ENCODE data around the gene SMIM14.
"Not testable (repeated sequence)": the region's sequence is repeated elsewhere in the genome, so short reads cannot be mapped to it uniquely, and the experiment has no call there.

SMIM14 gene

GRCh38 chr4:39533541-39533940, 105.1 kb downstream of the SMIM14 start:
- DNase-seq (ENCODE audit: low read depth in 2 of 2) = no peak

DNA sequence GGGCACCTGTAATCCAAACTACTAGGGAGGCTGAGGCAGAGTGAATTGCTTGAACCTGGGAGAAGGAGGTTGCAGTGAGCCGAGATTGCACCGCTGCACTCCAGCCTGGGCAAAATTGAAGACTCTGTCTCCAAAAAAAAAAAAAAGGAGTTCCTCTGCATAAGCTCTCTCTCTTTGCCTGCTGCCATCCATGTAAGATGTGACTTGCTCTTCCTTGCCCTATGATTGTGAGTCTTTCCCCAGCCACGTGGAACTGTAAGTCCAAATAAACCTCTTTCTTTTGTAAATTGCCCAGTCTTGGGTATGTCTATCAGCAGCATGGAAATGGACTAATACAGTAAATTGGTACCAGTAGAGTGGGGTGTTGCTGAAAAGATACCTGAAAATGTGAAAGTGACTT, 106.4 kb downstream of the SMIM14 start:
- not testable (repeated sequence) for DNase-seq (ENCODE audit: low read depth in 2 of 2)

DNA sequence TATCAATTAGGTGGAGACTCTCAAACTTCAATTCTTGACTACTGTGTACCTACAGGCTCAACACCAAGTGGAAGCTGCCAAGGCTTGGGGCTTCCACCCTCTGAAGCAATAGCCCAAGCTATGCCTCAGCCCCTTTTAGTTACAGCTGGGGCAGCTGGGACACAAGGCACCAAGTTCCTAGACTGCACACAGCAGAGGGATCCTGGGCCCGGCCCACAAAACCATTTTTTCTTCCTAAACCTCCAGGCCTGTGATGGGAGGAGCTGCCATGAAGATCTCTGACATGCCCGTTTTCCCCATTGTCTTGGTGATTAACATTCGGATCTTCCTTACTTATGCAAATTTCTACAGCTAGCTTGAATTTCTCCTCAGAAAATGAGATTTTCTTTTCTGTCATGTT, 108.0 kb downstream of the SMIM14 start:
- DNase-seq (ENCODE audit: low read depth in 2 of 2) = no peak

DNA sequence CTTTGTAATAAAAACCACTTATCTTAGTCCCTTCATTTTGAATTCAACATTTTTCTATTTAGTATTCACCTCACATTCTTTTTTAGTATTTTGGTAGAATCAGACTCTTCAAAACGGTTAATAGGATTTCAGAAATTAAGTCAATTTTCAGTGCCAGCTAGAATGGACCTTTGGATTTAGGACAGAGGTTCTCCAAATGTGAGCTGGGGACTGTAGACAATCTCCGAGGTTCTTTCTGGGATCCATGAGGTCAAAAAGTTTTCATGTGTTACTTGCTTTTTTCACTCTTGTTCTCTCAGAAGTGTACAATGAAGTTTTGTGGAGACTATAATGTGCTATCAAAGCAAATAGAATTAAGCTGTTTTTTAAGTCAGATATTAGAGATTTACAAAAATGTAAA, 109.1 kb downstream of the SMIM14 start:
- no peak for DNase-seq (ENCODE audit: low read depth in 2 of 2)

GRCh38 chr4:39528061-39528465, 110.6 kb downstream of the SMIM14 start:
- DNase-seq (ENCODE audit: low read depth in 2 of 2) = no peak

- peak; percentile 81 to 90 for DNase-seq (ENCODE audit: low read depth in 2 of 2)
These were observed 111.2 kb downstream of the SMIM14 start, which contains the start of gene UGDH for GRCh38 chr4:39527296-39528060. UGDH (minus strand) TSS chr4:39527439; CDS start chr4:39521512, 5,927 bp downstream.

DNA sequence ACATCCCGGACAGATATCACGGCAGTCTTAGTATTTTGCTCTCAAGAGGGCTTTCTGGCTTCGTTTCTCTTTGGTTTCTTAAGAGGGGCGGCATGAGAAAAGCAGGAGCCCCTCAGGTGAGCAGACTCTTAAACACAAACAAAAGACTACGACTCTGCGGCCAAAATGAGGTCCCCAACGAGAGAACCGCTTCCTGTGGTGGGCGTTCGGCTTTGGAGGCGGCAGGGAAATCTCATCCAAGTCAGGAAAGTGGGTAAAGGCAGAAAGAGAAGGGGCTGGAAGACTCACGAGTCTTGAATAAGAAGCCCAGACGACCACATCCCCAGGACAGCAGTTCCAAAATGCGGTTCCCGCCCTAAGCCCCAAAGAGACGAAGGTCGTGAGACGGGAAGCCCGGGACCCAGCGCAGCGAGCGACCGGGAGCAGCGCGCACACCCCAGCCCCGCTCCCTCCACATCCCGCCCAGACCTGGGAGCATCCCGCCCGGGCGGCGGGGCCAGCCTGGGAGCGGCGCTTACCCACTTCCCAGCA, 111.8 kb downstream of the SMIM14 start:
- peak; percentile 2 to 9 for DNase-seq (ENCODE audit: low read depth in 2 of 2)

DNA sequence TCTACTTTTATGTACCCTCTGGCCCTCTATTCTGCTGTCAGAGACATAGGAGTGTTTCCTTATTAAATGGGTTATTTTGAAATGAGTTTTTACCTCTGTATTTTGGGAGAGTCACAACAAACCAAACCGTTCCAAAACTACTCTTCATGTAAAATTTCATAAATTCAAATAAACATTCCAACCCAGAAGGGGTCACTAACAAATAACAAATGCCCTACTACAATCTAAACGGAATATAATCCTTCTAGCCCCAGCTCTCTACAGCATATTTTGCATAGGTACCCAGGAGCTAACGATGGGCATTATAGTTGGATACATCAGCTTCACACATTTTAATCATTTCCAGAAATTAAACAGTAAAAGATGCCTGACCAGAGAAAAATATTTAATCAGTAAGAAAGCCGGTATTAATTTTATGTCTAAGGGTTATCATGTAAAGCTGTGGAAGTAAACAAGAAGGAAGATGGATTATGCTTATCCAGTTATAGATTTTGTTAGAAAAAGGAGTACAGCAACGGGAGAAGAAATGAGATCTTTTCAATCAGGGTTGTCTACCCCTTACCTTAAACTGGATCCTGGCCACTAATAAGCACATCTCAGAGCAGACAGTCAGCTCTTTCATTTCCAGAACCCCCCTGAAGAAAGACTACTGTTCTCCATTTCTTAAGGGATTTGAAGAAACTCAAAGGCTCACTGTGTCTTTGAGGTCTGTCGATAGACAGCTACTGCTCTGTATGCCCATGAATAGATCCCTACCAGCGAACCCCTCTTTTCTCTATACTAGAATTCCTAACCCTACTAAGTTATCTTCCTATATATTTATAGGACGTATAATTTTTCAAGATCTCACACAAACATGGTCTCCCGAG, 112.6 kb downstream of the SMIM14 start:
- no peak for DNase-seq (ENCODE audit: low read depth in 2 of 2)

DNA sequence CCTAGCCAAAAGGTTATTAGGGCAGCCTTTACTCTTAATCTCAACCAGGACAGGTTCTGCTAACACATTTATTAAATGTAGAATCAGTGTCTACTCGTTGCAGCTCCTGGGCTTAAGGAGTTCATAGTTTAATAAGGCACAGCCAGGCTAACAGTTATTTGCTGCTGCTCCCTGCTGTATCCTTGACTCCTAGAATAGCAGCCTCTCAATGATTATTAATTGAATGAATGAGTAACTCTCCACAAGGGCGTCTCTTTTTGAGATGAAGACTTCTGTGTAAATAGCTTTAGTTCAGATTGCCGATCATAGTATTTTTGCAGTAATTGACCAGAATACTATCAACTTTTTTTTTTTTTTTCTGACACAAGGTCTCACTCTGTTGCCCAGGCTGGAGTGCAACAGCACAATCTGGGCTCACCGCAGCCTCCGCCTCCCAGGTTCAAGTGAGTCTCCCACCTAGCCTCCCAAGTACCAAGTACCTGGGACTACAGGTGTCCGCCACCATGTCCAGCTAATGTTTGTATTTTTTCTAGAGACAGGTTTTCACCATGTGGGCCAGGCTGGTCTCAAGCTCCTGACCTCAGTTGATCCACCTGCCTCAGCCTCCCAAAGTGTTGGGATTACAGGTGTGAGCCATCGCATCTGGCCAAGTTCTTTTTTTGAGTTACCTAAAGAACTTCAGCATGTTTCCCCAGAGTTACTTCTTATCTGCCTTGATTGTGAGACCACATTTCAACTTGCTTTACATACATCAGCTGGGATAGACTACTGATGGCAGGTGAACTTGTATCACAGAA, 114.3 kb downstream of the SMIM14 start:
- DNase-seq (ENCODE audit: low read depth in 2 of 2) = no peak

DNA sequence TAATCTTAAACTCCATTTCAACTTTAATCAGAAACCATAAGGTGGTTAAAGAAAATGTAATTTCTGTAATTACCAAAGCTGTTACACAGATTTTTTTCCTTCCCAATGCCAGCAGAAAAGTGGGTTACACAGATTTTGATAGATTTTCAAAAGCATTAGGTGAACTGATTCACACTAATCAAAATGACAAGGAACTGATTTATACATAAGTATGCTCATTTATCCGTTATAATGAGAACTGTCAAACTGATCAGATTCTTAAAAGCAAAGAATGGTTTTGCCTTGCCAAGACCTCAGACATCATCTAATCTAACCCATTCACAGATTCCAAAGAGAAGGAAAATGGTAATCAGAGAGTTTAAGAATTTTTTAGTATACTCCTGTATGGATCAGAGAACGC, 116.6 kb downstream of the SMIM14 start:
- DNase-seq (ENCODE audit: low read depth in 2 of 2) = no peak

DNA sequence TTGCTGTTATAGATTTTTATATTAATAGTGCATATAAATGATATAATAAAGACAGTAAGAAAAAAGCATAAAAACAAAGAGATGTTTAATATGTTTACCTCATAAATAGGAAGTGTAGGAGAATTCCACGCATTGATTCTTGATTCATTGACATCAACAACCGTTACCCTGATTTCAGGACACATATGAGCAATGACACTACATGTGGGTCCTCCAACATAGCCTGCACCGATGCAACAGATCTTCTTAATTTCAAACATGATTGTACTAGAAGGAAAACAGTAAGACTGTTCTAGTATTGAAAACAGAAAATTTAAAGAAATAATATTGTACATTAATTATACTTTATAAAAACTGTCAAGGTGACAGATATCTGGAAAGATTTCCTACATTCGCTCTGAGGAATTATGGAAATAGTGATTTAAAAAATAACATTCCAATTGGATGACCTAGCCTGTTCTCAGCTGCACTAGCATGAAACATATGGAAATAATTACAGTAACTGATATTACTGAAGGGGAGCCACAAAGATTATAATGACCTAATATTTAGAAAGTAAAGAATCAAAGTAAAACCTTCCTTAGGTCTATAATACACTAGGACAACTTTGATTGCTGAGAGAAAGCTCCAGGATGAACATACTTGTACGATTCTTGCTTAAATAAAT, 117.3 kb downstream of the SMIM14 start:
- no peak for DNase-seq (ENCODE audit: low read depth in 2 of 2)

DNA sequence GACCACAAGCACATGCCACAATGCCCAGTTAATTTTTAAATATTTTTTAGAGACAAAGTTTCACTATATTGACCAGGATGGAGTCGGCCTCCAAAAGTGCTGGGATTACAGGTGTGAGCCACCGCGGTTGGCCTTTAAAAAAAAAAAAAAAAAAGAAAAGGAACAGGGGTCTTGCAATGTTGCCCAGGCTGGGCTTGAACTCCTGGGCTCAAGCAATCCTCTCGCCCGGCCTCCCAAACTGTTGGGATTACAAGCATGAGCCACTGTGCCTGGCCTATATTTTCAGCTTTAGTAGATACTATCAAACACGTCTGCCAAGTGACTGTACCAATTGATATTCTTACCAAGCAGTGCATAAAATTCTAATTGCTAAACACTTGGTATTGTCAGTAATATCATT, 120.2 kb downstream of the SMIM14 start:
- DNase-seq (ENCODE audit: low read depth in 2 of 2) = no peak

DNA sequence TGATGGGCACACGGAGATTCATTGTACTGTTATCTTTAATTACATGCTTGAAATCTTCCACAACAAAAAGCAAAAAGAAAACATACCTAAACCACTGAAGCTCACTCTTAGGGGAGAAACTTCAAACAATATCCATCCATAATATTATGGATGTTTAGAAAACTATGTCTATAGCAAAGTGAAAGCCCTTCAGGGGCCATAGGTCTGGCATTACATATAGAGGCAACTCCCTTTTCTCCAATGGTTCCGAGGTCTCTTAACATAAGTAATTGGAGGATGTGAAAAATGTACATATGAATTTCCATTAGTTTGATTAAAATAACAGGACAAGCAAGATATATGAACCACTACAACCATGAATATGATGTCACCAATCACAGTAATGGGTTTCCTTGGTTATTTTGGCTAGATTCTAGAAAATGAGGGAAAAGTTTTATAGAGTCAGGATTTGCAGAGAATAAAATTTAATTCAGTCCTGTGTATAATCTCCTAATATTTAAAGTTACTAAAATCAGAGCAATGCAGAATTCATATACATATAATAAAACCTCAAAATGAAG, 122.2 kb downstream of the SMIM14 start:
- DNase-seq (ENCODE audit: low read depth in 2 of 2) = no peak

GRCh38 chr4:39515669-39516401, 122.8 kb downstream of the SMIM14 start:
- DNase-seq (ENCODE audit: low read depth in 2 of 2) = not testable (repeated sequence)

DNA sequence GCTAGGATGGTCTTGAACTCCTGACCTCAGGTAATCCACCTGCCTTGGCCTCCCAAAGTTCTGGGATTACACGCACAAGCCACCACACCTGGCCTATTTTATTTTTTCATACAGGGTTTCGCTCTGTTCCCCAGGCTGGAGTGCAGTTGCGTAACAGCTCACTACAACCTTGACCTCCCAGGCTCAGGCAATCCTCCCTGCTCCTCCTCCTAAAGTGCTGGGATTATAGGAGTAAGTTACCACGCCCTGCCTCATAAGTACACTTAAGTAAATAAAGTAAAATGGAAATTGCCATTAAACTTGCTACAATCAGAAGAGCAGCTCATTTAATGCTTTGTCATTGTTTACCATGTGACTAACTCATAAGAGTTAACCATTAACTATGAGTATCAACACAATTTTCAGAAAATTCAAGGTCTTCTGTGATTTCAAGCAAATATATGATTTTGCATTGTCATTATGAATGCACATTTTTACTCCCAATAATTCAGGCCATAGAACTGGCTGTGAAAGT, 123.7 kb downstream of the SMIM14 start:
- DNase-seq (ENCODE audit: low read depth in 2 of 2) = no peak

DNA sequence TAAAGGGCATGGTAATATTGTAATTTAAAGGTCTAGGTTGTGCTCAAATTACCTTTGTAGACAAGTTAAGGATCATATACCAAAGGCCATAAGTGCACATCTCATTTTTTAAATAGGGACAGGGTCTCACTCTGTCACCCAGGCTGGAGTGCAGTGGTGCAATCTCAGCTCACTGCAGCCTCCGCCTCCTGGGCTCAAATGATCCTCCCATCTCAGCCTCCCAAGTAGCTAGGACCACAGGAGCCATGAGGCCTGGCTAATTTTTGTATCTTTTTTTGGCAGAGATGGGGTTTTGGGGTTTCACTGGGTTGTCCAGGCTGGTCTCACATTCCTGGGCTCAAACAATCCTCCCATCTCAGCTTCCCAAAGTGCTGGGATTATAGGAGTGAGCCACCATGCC, 124.4 kb downstream of the SMIM14 start:
- not testable (repeated sequence) for DNase-seq (ENCODE audit: low read depth in 2 of 2)

- DNase-seq (ENCODE audit: low read depth in 2 of 2) = no peak
These were observed 128.2 kb downstream of the SMIM14 start for GRCh38 chr4:39510348-39510929.

DNA sequence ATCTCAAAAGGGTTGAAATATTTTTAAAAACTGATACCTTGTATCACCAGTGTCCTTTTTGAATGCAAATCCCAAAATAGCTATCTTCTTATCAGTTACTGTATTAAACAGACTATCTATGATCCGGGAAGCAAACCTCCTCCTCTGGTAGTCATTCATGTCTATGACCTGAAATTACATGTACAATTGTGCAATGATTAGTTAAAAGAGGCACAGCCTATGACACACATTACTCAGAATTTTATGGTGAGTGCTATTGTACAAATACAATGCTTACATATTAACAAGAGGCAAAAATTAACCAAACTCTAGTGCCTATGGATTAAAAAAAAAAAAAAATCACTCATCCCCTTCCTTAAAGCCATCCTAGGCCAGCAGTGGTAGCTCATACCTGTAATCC, 133.1 kb downstream of the SMIM14 start:
- DNase-seq (ENCODE audit: low read depth in 2 of 2) = no peak

GRCh38 chr4:39504538-39504937, 134.1 kb downstream of the SMIM14 start:
- DNase-seq (ENCODE audit: low read depth in 2 of 2) = no peak

DNA sequence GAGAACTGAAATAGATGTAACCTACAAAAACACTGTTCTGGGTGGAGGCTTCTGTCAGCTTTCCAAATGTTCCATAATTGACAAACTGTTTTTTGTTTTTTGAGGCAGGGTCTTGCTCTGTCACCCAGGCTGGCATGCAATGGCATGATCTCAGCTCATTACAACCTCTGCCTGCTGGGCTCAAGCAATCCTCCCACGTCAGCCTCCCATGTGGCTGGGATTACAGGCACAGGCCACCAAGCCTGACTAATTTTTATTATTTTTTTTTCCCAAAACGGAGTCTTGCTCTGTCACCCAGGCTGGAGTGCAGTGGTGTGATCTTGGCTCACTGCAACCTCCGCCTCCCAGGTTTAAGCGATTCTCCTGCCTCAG, 136.0 kb downstream of the SMIM14 start:
- DNase-seq (ENCODE audit: low read depth in 2 of 2) = not testable (repeated sequence)
